ENCODE data around the gene CBY2. TPM values are rescaled to one million over a fixed set of nuclear protein-coding genes. Genes with fewer than 3 reads are reported as not detected.
"Not testable (repeated sequence)": the region's sequence is repeated elsewhere in the genome, so short reads cannot be mapped to it uniquely, and the experiment has no call there.

CBY2 gene, protein sequence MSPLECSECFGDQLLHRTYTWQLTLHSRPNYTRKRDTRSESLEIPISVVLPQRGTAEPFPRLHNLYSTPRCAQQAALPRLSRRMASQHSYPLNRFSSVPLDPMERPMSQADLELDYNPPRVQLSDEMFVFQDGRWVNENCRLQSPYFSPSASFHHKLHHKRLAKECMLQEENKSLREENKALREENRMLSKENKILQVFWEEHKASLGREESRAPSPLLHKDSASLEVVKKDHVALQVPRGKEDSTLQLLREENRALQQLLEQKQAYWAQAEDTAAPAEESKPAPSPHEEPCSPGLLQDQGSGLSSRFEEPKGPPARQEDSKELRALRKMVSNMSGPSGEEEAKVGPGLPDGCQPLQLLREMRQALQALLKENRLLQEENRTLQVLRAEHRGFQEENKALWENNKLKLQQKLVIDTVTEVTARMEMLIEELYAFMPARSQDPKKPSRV
- total RNA-seq (not detected), polyA plus RNA-seq (not detected)

- Histone ChIP-seq H3K27ac (no peak within 1 kb of the TSS), H3K4me1 (no peaks in the 10 kb centered on the region), H3K9me3 (no peaks in the 10 kb centered on the region), H3K27me3 (no peaks in the 10 kb centered on the region), H3K36me3 (no peaks in the 10 kb centered on the region), H3K4me3 (no peak within 1 kb of the TSS)
- no peak for DNase-seq
- no peak for FAIRE-seq
- no peak for TF ChIP-seq CTCF (IDR thresholded peaks at IDR 0.05)
- intact Hi-C loops (cut with DNase I): no loop called here
- WGBS, 2 donors: 68 to 69% methylated on average over 1 of the region's 1 CpG
- no peak for ATAC-seq
Measured at GRCh38 chr13:45702088-45702487, at the start of gene CBY2. CBY2 (plus strand) TSS chr13:45702320; CDS start chr13:45702391, 71 bp downstream.

DNA sequence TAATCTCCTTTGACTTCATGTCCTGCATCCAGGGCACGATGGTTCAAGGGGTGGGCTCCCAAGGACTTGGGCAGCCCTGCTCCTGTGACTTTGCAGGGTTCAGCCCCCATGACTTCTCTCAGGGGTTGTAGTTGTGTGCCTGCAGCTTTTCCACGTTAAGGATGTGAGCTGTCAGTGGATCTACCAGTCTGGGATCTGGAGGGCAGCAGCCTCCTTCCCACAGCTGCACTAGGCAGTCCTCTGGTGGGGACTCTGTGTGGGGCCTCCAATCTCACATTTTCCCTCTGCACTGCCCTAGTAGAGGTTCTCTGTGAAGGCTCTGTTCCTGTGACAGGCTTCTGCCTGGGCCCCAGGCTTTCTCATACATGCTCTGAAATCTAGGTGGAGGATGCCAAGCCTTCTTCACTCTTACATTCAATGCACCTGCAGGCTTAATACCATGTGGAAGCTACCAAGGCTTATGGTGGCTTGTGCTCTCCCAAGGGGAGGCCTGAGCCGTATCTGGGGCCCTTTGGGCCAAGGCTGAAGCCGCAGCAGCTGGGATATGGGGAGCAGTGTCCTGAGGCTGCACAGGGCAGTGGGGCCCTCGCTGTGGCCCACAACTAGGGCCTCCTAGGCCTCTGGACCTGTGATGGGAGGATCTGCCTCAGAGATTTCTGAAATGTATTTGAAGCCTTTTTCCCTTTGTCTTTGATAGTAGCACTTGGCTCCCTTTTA, 47.3 kb upstream of the CBY2 start:
- Histone ChIP-seq H3K36me3 (no peaks in the 10 kb centered on the region), H3K4me3 (no peak overlapping the region), H3K9me3 (no peaks in the 10 kb centered on the region), H3K4me1 (no peaks in the 10 kb centered on the region), H3K27ac (no peak overlapping the region), H3K27me3 (no peaks in the 10 kb centered on the region)
- DNase-seq: no peak
- intact Hi-C loops (cut with DNase I): no loop called here
- no peak for FAIRE-seq
- ATAC-seq: no peak
- TF ChIP-seq CTCF (IDR thresholded peaks at IDR 0.05): no peak
- WGBS, 2 donors: 71 to 79% methylated on average over 5 of the region's 5 CpGs

GRCh38 chr13:45658586-45659235, 43.4 kb upstream of the CBY2 start:
- TF ChIP-seq CTCF (IDR thresholded peaks at IDR 0.05): no peak
- no peak for ATAC-seq

DNA sequence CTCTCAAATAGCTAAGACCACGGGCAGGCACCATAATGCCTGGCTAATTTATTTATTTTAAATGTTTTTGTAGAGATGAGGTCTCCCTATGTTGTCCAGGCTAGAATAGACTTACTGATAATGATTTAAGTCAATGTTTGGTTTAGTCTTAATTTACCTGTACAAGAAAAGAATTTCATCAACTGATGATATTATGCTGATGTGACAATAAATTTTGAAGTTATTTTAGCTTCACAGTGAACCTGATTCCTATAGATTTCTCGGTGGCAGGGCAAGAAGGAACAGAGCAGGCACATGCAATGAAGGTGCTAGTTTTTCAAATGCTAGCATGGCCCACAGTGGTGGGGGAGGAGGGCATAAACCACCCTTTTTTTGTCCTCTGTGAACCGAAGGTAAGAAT, 42.6 kb upstream of the CBY2 start:
- no peak for ATAC-seq
- FAIRE-seq: no peak
- no peak overlapping the region for H3K4me3 ChIP-seq

More at GRCh38 chr13:45658586-45659235, 43.4 kb upstream of the CBY2 start:
- intact Hi-C loops (cut with DNase I): no loop called here
- no peaks in the 10 kb centered on the region for H3K27me3 ChIP-seq
- H3K36me3 ChIP-seq: no peaks in the 10 kb centered on the region
- H3K4me3 ChIP-seq: no peak overlapping the region
- no peaks in the 10 kb centered on the region for H3K9me3 ChIP-seq
- no peak overlapping the region for H3K27ac ChIP-seq
- no peak for DNase-seq
- H3K4me1 ChIP-seq: no peaks in the 10 kb centered on the region
- no peak for FAIRE-seq
- 81 to 86% methylated on average over 5 of the region's 5 CpGs for WGBS, 2 donors

GRCh38 chr13:45660458-45660857, 41.7 kb upstream of the CBY2 start:
- H3K27me3 ChIP-seq; ATAC-seq; H3K9me3 ChIP-seq; H3K27ac ChIP-seq; DNase-seq; H3K4me3 ChIP-seq; intact Hi-C loops (cut with DNase I); H3K4me1 ChIP-seq; FAIRE-seq; H3K36me3 ChIP-seq: not testable (repeated sequence)
- WGBS, 2 donors: 36 to 58% methylated on average over 1 of the region's 1 CpG

More for the DNA sequence above, 42.6 kb upstream of the CBY2 start:
- 44 to 49% methylated on average over 3 of the region's 3 CpGs for WGBS, 2 donors
- no peak overlapping the region for H3K27ac ChIP-seq
- intact Hi-C loops (cut with DNase I): no loop called here
- H3K4me1 ChIP-seq: no peaks in the 10 kb centered on the region
- no peaks in the 10 kb centered on the region for H3K27me3 ChIP-seq
- no peak for TF ChIP-seq CTCF (IDR thresholded peaks at IDR 0.05)
- no peak for DNase-seq
- no peaks in the 10 kb centered on the region for H3K36me3 ChIP-seq
- H3K9me3 ChIP-seq: no peaks in the 10 kb centered on the region
